GM13977 (cell line): ENCODE measurements around the gene FANK1.

Source experiments
- DNase-seq: peaks from one replicate; pipeline ENCODE4 v3.0.0; 2012; ENCODE audit warnings: low spot score
- in situ Hi-C: fragments of 300-500 bp; cut with MboI; formaldehyde crosslinking; loops from one replicate; pipeline ENCODE4 v1.12.0; 2022; ENCODE audit warnings: low sequenced_read_pairs, low pct_unique_long_range_greater_than_20kb, mixed read lengths, inconsistent platforms; ENCODE audit not compliant: unreplicated experiment
- TF ChIP-seq, protein P1 (sequence below): IDR thresholded peaks from 2 replicates; pipeline ENCODE4 v1.5.1; 2012; ENCODE audit warnings: mild to moderate bottlenecking, control low read depth; ENCODE audit not compliant: insufficient read depth; ENCODE audit errors: extremely low read depth, missing control alignments

The FANK1 gene

DNA sequence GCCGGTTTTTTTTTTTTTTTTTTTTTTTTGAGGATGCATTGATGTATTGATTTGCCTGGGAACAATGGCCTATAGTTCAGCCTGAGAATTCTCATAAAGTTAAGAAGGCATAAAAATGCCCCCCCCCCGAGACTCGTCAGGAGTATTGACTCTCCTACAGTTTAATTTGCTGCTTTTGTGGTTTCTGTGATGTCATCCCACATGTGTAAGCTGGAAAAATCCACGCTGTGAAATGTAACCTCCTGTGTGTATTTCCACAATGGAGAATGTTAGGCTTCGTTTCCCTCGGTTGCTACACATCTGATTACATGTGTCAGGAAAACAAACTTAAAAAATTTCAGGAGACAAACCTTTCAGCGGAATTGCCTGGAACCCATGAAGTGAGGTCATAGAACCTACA lies 117.9 kb downstream of the FANK1 start:
- TF ChIP-seq, protein P1, sequence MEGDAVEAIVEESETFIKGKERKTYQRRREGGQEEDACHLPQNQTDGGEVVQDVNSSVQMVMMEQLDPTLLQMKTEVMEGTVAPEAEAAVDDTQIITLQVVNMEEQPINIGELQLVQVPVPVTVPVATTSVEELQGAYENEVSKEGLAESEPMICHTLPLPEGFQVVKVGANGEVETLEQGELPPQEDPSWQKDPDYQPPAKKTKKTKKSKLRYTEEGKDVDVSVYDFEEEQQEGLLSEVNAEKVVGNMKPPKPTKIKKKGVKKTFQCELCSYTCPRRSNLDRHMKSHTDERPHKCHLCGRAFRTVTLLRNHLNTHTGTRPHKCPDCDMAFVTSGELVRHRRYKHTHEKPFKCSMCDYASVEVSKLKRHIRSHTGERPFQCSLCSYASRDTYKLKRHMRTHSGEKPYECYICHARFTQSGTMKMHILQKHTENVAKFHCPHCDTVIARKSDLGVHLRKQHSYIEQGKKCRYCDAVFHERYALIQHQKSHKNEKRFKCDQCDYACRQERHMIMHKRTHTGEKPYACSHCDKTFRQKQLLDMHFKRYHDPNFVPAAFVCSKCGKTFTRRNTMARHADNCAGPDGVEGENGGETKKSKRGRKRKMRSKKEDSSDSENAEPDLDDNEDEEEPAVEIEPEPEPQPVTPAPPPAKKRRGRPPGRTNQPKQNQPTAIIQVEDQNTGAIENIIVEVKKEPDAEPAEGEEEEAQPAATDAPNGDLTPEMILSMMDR, result no peak
- no peak for DNase-seq
- in situ Hi-C loops, result no loop called here

DNA sequence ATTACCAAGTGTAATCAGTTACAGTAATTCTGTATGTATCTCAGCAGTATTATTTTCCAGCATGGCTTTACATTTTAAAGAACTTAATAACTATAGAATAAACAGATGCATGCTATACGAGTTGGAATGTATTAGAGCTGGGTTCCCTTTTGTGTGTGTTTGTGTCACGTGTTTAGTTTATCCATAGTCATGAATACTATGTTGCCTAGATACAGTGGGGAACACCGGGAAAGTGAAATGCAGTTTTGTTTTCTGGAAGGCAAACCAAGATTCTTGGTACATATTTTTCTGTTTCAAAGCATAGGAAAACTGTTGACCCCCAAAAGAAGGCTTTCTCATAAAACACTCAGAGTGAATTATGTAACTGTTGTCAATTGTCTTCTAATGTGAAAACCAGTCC lies 119.0 kb downstream of the FANK1 start:
- in situ Hi-C loops, result no loop called here
- TF ChIP-seq, protein P1, result no peak
- no peak for DNase-seq

DNA sequence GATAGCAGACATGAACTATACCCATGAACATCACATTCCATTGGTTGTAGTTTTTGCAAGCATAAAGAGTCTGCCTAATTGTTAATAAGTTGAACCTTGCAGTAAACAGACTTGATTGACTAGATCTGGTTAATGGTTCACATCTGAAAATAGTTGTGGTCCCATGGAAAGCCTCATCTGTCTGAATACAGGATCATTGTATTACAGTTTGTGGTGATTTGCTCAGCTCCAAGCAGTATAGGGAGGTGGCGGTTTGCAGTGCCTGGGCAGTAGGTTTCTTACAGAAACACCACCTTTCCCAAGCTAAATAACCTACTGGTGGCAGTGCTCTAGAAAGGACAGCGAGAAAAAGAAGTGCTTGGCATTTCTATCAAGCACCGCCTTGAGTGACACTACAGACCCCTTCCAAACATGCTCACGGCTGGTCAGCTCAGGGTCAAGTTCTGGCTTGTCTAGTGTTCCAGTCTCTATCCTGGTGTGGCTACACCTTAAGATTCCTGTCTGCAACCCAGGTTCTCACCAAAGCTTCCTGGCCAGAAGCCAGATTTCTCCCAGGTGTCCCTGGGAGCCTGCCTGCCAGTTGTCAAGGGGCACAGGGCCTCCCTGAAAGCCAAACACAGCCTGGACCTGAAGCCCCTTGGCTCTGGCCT lies 119.9 kb downstream of the FANK1 start:
- in situ Hi-C loops, result no loop called here
- TF ChIP-seq, protein P1, result no peak
- no peak for DNase-seq

DNA sequence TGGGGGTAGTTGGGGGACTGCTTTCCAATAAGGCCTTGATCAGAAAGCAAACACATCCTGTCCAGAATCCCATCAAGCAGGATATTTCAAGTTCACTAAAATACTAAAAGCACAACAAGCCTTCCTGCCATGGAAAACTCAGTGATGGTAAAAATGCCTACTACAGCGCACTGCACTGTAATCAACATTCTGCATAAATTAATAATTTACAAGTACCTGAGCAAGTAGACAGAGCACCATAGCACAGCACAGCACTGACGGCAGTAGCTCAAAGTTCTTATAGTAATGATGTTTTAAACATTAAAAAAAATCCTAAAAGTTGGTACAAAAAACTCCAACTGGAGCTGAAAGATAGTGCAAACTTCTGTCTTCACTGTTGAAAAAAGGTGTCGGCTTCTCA lies 120.5 kb downstream of the FANK1 start:
- TF ChIP-seq, protein P1, result no peak
- no peak for DNase-seq
- in situ Hi-C loops, result no loop called here

DNA sequence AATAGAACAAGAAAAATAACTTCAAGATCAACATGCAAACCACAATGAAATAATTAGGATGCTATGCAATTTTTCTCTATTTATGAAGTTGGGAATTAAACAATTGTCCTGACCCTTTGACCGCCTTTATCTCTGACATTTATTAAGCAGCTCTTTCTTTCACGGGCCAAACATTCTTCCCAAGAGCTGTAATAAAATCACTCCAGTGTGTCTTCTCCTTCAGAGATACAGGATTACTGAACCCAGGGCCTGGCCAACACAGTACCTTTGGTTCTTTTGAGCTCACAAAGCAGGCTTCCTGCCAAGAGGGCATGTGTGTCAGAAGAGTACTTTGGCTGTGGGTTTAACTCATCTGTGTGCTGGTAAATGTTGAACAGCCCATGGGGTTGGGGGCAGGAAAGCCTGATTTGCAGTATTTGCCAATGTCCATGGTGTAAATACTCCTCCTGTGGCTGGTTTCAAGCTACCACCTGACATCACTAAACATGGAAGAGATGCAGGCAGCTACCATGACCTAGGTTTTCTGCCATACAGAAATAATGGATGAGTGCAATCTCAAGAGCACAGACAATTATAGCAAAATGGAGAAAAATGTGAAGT lies 121.7 kb downstream of the FANK1 start:
- in situ Hi-C loops, result no loop called here
- DNase-seq, result no peak
- TF ChIP-seq, protein P1, result no peak

DNA sequence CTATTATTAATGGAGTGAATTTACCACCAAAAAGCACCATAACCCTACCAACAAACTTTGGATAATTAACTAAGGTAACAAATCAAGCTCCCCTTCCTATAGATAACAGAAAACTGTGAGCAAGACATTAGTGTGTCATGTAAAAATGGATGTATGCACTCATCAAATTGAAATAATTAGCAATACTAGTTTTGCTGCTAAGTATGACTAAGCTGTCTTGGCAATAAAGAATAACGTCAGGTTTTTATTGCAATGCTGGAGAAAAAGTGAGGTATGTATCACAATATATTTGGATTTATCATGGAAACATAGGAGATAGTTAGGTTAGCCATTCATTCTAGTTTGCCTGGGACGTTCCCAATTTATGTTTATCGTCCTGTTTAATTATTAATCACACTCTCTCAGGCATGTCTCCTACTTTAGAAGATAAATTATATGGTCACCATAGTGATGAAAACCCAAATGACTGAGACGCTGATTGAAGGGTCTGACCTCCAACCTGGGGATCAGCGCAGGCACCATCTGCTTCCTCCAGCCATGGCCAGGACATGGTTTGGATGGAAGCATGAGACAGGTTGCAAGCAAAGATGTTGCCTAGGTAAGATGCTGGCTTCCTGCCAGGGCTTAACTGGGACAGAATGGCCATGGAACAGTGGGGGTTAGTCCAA lies 125.6 kb downstream of the FANK1 start:
- no peak for DNase-seq
- in situ Hi-C loops, result no loop called here
- TF ChIP-seq, protein P1, result no peak
